Activated T-cell treated with anti-CD3 and anti-CD28 coated beads for 24 hours (primary cell): ENCODE data around the gene GLYATL3.

Experiments
- DNase-seq: peaks from one replicate; pipeline ENCODE4 v3.0.0-alpha.2; 2020; ENCODE audit warnings: low read depth

Gene GLYATL3

DNA sequence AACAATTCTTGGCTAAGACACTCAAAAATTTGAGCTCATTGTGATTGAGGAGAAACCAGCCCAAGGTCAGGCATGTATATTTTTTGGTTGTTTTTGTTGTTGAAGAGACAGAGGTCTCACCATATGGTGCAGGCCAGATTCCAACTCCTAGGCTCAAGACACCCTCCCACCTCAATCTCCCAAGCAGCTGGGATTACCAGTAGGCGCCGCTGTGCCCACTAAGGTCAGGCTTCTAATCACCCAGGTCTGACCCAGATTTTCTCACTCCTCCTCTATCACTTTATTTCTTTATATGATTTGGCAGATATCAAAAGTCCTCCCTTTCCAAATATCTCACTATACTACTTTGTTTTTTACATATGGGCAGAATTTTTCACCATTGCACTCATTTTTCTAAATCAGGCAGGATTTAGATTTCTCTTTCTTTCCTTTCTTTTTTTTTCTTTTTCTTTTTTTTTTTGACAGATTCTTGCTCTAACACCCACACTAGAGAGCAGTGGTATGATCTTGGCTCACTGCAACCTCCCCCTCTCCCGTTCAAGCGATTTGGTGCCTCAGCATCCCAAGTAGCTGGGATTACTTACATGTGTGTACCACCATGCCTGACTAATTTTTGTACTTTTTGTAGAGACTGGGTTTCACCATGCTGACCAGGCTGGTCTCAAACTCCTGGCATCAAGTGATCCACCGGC is 49.0 kb downstream of the GLYATL3 start:
- no peak for DNase-seq

GRCh38 chr6:49549691-49550491 is 50.2 kb downstream of the GLYATL3 start:
- DNase-seq: no peak

DNA sequence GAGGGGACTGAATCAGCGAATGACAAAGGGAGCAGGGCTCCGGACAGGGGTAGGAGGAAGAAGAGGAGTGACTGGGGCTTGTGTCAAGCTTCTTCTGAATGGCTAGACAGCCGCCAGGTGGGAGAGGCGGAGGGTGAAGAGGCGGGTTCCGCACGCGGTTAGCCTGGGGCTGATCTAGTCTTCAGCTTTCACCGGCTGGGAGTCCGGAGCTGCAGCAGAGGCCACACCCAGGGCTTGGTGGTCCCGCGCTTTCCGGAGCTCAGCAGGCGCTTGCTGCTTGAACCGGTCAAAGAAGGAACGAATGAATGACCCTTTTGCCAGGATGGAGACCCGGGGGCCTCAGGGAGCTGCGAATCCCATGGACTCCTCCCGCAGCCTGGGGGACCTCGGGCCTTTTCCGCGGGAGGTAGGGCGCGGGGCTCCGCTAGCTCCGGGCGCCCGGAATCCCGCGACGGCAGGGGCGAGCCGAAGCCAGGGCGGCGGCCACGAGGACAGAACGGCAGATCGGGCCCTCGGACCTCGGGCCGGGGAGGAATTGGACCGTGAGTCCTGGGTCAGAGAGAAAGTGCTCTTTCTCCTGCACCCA is 50.9 kb downstream of the GLYATL3 start, which contains the start of gene C6orf141:
Gene C6orf141, plus strand, starts transcription at position 177 of the 586 bp plus-strand sequence. Its CDS starts 125 bp downstream, at position 302.
- DNase-seq: no peak

GRCh38 chr6:49551078-49551865 is 51.5 kb downstream of the GLYATL3 start:
- DNase-seq: no peak

DNA sequence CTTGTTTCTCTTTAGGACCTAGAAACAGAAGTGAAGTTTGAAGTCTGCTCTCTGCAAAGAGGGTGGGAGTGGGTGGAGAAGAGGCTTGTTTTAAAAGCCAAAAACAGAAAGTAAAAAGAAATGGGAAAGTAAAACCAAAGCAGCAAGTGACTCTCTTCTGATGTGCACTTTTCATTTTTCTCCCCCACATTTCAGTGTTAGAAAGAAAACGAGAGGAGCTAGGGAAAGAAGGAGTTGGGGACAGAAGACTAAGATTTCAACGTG is 52.1 kb downstream of the GLYATL3 start:
- DNase-seq: no peak

DNA sequence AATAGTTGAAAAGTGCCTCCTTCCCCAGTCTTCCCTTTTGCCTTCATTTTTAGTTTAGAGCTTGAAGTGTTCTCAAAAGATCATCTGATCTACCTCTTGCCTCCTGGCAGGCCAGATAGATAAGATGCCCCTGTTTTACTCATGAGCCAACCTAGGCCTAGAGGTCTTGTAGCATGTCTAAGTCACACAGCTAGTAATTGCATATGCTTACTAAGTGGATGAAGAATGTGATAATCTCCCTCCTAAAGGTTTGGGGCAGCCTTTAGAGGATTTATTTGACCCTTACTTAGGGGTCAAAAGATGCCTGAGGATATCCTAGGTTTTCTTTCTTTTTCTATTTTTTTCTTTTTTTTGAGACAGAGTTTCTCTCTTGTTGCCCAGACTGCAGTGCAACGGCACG is 52.9 kb downstream of the GLYATL3 start:
- DNase-seq: no peak

GRCh38 chr6:49553384-49553783 is 53.7 kb downstream of the GLYATL3 start:
- DNase-seq: no peak

DNA sequence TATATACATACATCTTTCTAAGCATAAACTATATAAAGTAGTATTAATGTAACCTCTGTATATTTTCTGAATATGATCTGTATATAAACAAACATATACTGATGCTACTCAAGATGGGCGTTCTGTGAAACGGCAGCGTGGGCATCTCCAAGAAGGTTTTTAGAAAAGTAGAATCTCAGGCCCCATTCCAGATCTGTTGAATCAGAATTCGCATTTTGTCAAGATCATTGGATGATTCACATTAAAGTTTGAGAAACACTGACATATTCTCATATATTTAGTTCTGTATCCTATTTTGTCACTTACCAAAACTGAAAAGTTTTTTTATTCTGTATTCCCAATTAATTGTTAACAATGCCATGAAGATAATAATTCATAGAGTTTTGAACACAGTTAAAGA is 56.2 kb downstream of the GLYATL3 start:
- no peak for DNase-seq

DNA sequence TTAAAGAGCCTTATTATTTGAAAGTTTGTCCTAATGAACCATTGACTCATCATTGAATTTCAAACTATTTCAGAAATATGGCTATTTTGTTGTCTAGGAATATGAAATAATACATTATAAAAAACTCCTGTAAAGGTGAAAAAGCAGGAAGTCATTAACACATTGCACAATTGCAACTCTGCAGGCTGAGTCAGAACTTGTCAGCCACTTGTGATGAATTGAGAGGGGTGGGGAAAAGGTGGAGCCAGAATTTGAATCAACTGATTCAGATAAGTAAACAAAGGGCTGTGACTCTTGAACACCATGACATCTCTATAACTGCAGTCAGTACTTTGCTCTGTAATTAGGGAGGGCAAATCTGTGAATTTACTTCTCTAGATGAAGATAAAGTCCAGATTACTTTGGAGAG is 56.7 kb downstream of the GLYATL3 start:
- DNase-seq: no peak

GRCh38 chr6:49557177-49557576 is 57.5 kb downstream of the GLYATL3 start:
- DNase-seq: no peak

DNA sequence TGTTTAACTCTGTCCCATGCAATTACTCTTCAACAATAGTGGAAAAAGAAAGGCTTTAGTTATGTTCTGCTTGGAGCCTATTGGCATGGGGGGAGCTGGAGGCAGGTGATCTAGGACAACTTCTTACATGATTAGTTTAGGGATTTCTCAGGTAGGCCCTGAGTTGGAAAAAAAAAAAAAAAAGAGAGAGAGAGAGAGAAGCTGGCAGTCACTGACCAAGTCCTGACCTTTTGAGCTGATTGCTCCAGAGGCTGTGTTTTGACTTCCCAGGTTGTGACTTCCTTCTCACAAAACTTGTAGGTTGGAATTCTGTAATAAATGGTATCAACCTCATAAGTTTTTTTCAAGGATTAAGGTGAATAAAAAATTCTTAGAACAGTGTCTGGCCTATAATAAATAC is 58.5 kb downstream of the GLYATL3 start:
- DNase-seq: no peak

DNA sequence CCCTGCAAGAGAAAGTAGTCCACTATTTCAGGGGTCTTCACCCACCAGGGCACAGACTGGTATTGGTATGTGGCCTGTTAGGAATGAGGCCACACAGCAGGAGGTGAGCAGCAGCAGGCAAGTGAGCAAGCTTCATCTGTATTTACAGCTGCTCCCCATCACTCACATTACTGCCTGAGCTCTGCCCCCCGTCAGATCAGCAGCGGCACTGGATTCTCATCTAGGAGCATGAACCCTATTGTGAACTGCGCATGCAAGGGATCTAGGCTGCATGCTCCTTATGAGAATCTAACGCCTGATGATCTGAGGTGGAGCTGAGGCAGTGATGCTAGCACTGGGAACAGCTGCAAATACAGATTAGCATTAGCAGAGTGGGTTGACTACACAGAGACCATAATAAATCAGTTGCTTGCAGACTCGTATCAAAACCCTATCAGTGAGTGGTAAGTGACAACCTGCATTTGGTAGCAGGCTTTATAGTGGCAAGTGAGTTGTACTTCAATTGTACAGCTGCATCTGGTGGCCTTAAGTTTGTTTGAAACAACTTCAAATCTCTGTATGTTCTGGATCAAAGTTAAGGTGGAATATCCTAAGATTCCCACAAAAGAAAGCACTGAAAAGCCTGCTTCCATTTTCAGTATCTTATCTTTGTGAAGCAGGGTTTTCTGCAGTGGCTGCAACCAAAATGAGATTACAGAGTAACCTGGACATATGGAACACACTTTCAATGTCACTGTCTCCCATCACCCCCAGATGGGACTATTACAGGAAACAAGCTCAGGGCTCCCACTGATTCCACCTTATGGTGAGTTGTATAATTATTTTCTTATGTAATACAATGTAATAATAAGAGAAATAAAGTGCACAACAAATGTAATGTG is 63.5 kb downstream of the GLYATL3 start:
- no peak for DNase-seq

DNA sequence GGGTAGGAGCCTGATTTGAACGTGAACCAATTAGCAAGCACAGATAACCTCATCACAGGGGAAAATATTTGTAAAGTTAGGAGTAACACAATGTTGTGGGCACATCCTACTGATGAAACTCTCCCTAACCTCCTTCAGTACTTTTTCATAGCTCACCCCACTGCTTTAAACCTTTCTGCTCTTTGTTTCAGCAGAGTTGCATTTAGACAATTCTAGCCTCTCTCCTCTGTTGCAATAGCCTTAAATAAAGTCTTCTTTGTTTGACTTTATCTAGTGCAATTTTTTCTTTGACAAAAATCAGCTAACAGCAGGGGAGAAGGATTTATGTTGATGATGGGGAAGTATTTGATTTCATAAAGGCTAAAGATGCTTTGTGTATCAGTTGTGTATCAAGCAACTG is 64.8 kb downstream of the GLYATL3 start:
- no peak for DNase-seq

DNA sequence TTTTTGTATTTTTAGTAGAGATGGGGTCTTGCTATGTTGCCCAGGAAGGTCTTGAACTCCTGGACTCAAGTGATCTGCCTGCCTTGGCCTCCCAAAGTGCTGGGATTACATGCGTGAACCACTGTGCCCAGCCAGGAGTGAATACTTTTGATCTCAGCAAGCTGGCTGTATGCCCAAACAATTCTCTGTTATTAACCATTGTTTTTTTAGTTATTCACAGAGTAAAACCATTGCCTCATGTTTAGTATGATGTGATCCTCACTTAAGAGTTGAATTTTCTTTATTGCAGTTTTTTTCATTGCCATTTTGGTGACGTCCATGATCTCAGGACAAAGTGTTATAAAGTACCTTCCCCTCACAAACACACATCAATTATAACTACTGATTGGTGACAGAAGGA is 65.5 kb downstream of the GLYATL3 start:
- no peak for DNase-seq

GRCh38 chr6:49565855-49566254 is 66.1 kb downstream of the GLYATL3 start:
- DNase-seq: no peak

DNA sequence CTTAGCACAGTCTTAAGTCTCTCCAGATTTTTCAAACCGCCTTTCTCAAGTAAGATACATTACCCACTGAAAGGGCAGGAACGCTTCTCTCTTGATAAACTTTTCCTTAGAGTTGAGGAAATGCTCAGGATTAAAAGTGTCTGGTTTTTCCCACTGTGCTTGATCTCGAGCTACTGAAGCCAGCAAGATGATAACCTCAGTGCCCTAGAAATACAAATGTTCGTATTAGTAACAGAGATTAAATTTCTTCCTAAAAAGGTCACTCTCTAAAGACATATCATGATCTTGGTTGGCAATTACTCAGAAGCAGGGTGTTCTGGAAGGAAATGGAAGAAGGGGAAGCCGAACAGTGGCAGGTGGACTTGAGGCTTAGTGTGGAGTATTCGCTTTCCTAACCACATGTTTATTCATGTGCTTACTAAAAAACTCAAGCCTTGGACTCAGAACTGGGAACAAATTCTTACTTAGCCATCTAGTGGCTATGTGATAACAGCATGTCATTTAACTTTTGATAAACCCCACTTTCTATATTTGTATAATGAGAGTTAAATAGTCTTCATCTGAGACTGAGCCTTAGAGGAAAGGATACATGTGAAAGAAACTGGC is 70.9 kb downstream of the GLYATL3 start:
- DNase-seq: no peak

DNA sequence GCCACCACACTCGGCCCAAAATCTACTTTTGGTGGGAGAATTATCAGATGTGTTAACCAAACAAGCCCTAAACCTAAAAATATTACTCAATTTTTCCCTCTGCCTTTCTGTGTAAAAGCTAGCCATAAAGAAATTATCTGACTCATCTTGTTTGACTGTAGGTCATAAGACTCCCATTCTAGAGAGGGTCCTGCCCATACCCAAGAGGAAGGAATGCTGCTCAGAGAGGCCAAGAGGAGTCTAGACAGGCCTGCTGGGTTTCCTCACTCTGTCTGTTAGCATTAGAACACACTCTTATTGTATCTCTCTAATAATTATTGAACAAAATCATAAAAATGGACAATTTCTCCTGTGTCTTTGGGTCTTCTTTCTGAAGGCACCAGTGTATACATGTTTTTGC is 76.9 kb downstream of the GLYATL3 start:
- no peak for DNase-seq
